H9 (cell line): ENCODE data around the gene DGKG. TPM values are rescaled to one million over a fixed set of nuclear protein-coding genes. Genes with fewer than 3 reads are reported as not detected.

Source experiments
- DNase-seq: peaks from one replicate; pipeline ENCODE4 v3.0.0-alpha.2; 2017
- H2AFZ ChIP-seq: one replicate; pipeline ENCODE4 v1.6.1; 2013; ENCODE audit warnings: mild to moderate bottlenecking, low read length, control low read depth, moderate library complexity
- H2AK5ac ChIP-seq: 2 replicates; pipeline ENCODE4 v1.6.1; 2013; ENCODE audit warnings: low read length, control low read depth, mixed read lengths; ENCODE audit not compliant: insufficient read length
- H2BK120ac ChIP-seq: one replicate; pipeline ENCODE4 v1.6.1; 2013; ENCODE audit warnings: low read depth, mild to moderate bottlenecking, low read length, control low read depth, inconsistent platforms; ENCODE audit not compliant: poor library complexity, severe bottlenecking
- H2BK12ac ChIP-seq: 2 replicates; pipeline ENCODE4 v1.6.1; 2013; ENCODE audit warnings: low read length, control low read depth, mixed read lengths, low read depth; ENCODE audit not compliant: insufficient read length
- H2BK15ac ChIP-seq: 2 replicates; pipeline ENCODE4 v1.6.1; 2013; ENCODE audit warnings: low read depth, low read length, control low read depth
- H2BK20ac ChIP-seq: one replicate; pipeline ENCODE4 v1.6.1; 2013; ENCODE audit warnings: low read depth, mild to moderate bottlenecking, low read length, control low read depth, inconsistent platforms; ENCODE audit not compliant: poor library complexity, severe bottlenecking
- H2BK5ac ChIP-seq: 2 replicates; pipeline ENCODE4 v1.6.1; 2013; ENCODE audit warnings: low read length, control low read depth, mixed read lengths; ENCODE audit not compliant: insufficient read length
- H3K14ac ChIP-seq: 2 replicates; pipeline ENCODE4 v1.6.1; 2013; ENCODE audit warnings: low read length, control low read depth; ENCODE audit not compliant: insufficient read depth
- H3K18ac ChIP-seq: 2 replicates; pipeline ENCODE4 v1.6.1; 2013; ENCODE audit warnings: low read depth, mild to moderate bottlenecking, mixed read lengths, low read length, control low read depth; ENCODE audit not compliant: insufficient read length
- H3K23ac ChIP-seq: 2 replicates; pipeline ENCODE4 v1.6.1; 2013; ENCODE audit warnings: low read length, control low read depth, mixed read lengths, low read depth; ENCODE audit not compliant: insufficient read length
- H3K23me2 ChIP-seq: 2 replicates; pipeline ENCODE4 v1.6.1; 2013; ENCODE audit warnings: low read depth, mild to moderate bottlenecking, mixed read lengths, low read length, control low read depth; ENCODE audit not compliant: insufficient read length, poor library complexity, severe bottlenecking
- H3K27ac ChIP-seq: 2 replicates; pipeline ENCODE4 v1.5.1; 2013; ENCODE audit warnings: low read length, control low read depth, mixed read lengths, low read depth; ENCODE audit not compliant: insufficient read length
- H3K27me3 ChIP-seq: 2 replicates; pipeline ENCODE4 v1.6.1; 2013; ENCODE audit warnings: low read length, control low read depth, inconsistent platforms; ENCODE audit not compliant: insufficient read depth
- H3K4ac ChIP-seq: 2 replicates; pipeline ENCODE4 v1.6.1; 2013; ENCODE audit warnings: low read depth, mild to moderate bottlenecking, control low read depth, inconsistent platforms, low read length, moderate library complexity
- H3K4me1 ChIP-seq: 2 replicates; pipeline ENCODE4 v1.6.1; 2013; ENCODE audit warnings: low read length, control low read depth, inconsistent platforms; ENCODE audit not compliant: insufficient read depth
- H3K4me2 ChIP-seq: 2 replicates; pipeline ENCODE4 v1.6.1; 2013; ENCODE audit warnings: low read length, control low read depth, mixed read lengths; ENCODE audit not compliant: insufficient read length, insufficient read depth
- H3K56ac ChIP-seq: 2 replicates; pipeline ENCODE4 v1.6.1; 2013; ENCODE audit warnings: low read depth, mild to moderate bottlenecking, mixed read lengths, low read length, control low read depth; ENCODE audit not compliant: insufficient read length
- H3K79me1 ChIP-seq: 2 replicates; pipeline ENCODE4 v1.6.1; 2013; ENCODE audit warnings: low read depth, mild to moderate bottlenecking, moderate library complexity, low read length, control low read depth, inconsistent platforms; ENCODE audit not compliant: insufficient read depth, poor library complexity, severe bottlenecking
- H3K79me2 ChIP-seq: 2 replicates; pipeline ENCODE4 v1.6.1; 2013; ENCODE audit warnings: low read length, control low read depth, inconsistent platforms; ENCODE audit not compliant: insufficient read depth
- H3K9ac ChIP-seq: 2 replicates; pipeline ENCODE4 v1.6.1; 2013; ENCODE audit warnings: low read length, control low read depth, mixed read lengths; ENCODE audit not compliant: insufficient read length; ENCODE audit errors: extremely low read depth
- H3K9me3 ChIP-seq: one replicate; pipeline ENCODE4 v1.6.1; 2013; ENCODE audit warnings: low read depth, low read length, inconsistent platforms; ENCODE audit not compliant: control insufficient read depth
- H3T11ph ChIP-seq: one replicate; pipeline ENCODE4 v1.6.1; 2013; ENCODE audit warnings: mild to moderate bottlenecking, low read length, control low read depth, inconsistent platforms
- H4K20me1 ChIP-seq: one replicate; pipeline ENCODE4 v1.6.1; 2013; ENCODE audit not compliant: control insufficient read depth, insufficient read length, insufficient read depth
- H4K5ac ChIP-seq: 2 replicates; pipeline ENCODE4 v1.6.1; 2013; ENCODE audit warnings: low read depth, mild to moderate bottlenecking, mixed read lengths, low read length, control low read depth; ENCODE audit not compliant: insufficient read length
- H4K8ac ChIP-seq: replicated peaks from 2 replicates; pipeline ENCODE4 v1.6.1; 2013; ENCODE audit warnings: low read length, control low read depth, mixed read lengths, low read depth; ENCODE audit not compliant: insufficient read length
- H4K91ac ChIP-seq: 2 replicates; pipeline ENCODE4 v1.6.1; 2013; ENCODE audit warnings: low read depth, mild to moderate bottlenecking, moderate library complexity, mixed read lengths, low read length, control low read depth; ENCODE audit not compliant: insufficient read length
- H3K27ac Mint-ChIP-seq, 3 experiments: 2 replicates in 2 of 3; 3 replicates in 1 of 3; pipeline ENCODE4 v1.8.0; 2020 to 2021; ENCODE audit warnings: mixed read lengths in 3 of 3, mild to moderate bottlenecking in 1 of 3, moderate library complexity in 1 of 3
- H3K27me3 Mint-ChIP-seq: 2 replicates; pipeline ENCODE4 v1.8.0; 2021; ENCODE audit warnings: low read depth, mild to moderate bottlenecking, moderate library complexity, mixed read lengths
- H3K36me3 Mint-ChIP-seq, 3 experiments: 2 replicates in 2 of 3; 3 replicates in 1 of 3; pipeline ENCODE4 v1.8.0; 2020 to 2021; ENCODE audit warnings: low read depth in 3 of 3, mixed read lengths in 3 of 3; ENCODE audit not compliant: insufficient read depth in 1 of 3
- H3K4me1 Mint-ChIP-seq, 2 experiments: 2 replicates each; pipeline ENCODE4 v1.8.0; 2020; ENCODE audit warnings: mixed read lengths in 2 of 2
- H3K4me3 Mint-ChIP-seq, 2 experiments: 2 replicates in 1 of 2; 3 replicates in 1 of 2; pipeline ENCODE4 v1.8.0; 2020 to 2021; ENCODE audit warnings: mild to moderate bottlenecking in 2 of 2, mixed read lengths in 2 of 2, moderate library complexity in 1 of 2
- H3K9me3 Mint-ChIP-seq, 2 experiments: 2 replicates in 1 of 2; 3 replicates in 1 of 2; pipeline ENCODE4 v1.8.0; 2020; ENCODE audit warnings: mild to moderate bottlenecking in 2 of 2, mixed read lengths in 2 of 2, moderate library complexity in 1 of 2
- CTCF ChIP-seq: fragments of 200-600 bp; sonication (generic); conservative IDR thresholded peaks from 3 replicates; pipeline ENCODE4 v1.8.0; 2021; ENCODE audit warnings: antibody characterized with exemption, mild to moderate bottlenecking
- WGBS: extraction: QIAGEN DNeasy Blood & Tissue Kit; methylation state at CpG from one replicate; pipeline ENCODE4 v1.1.7; 2013; ENCODE audit warnings: missing lambda C conversion rate, low lambda C conversion rate, mixed read lengths; ENCODE audit not compliant: insufficient read length; ENCODE audit errors: extremely low coverage; 5-methylcytosine and 5-hydroxymethylcytosine counted together
- total RNA-seq: library from RNA; stranded (reverse); gene quantifications from 2 replicates; pipeline ENCODE4 v1.2.1, GENCODE V29; 2021

DGKG gene
- total RNA-seq, 1 experiment from 2014 or later: not detected

- no peak overlapping the region for H2BK5ac ChIP-seq
- no peak overlapping the region for H2AK5ac ChIP-seq
- no peaks in the 10 kb centered on the region for H3K79me2 ChIP-seq
- H4K8ac ChIP-seq: no peak overlapping the region
- Mint-ChIP-seq H3K4me1 (no peaks in the 10 kb centered on the region), H3K27me3 (peaks cover 31% of the 10 kb centered on the region), H3K9me3 (no peaks in the 10 kb centered on the region), H3K27ac (no peak overlapping the region), H3K36me3 (peaks cover 0 to 1% (median 0%) of the 10 kb centered on the region in 3 experiments; a peak in 2 of 7 replicates), H3K4me3 (no peak overlapping the region)
- no peak overlapping the region for H3K14ac ChIP-seq
- H3K79me1 ChIP-seq: no peaks in the 10 kb centered on the region
- H2BK120ac ChIP-seq: no peak overlapping the region
- H2BK15ac ChIP-seq: no peak overlapping the region
- no CpG with 5 or more reads among the region's 2 CpGs for WGBS
- no peak overlapping the region for H3K18ac ChIP-seq
- no peak overlapping the region for H4K91ac ChIP-seq
- TF ChIP-seq CTCF: no peak
- no peak for DNase-seq
- no peak overlapping the region for H3K4me2 ChIP-seq
- H3K56ac ChIP-seq: no peak overlapping the region
- no peaks in the 10 kb centered on the region for H3K23me2 ChIP-seq
- H4K5ac ChIP-seq: no peak overlapping the region
- H3K9me3 ChIP-seq: no peaks in the 10 kb centered on the region
- H2BK12ac ChIP-seq: no peak overlapping the region
- H3K27ac ChIP-seq: no peak overlapping the region
- no peak overlapping the region for H3K9ac ChIP-seq
- no peak overlapping the region for H3K4ac ChIP-seq
- no peaks in the 10 kb centered on the region for H3K27me3 ChIP-seq
- H3T11ph ChIP-seq: no peak overlapping the region
- no peak overlapping the region for H3K23ac ChIP-seq
- H2BK20ac ChIP-seq: no peak overlapping the region
- no peaks in the 10 kb centered on the region for H4K20me1 ChIP-seq
- H2AFZ ChIP-seq: no peak overlapping the region
- H3K4me1 ChIP-seq: no peaks in the 10 kb centered on the region; the same call in 1 of the 2 replicates
Observed at GRCh38 chr3:186154641-186155040, 207.4 kb downstream of the DGKG start.
